Body of pancreas (tissue), 4 donors: ENCODE measurements around the gene PGPEP1.

Experiments
- CTCF ChIP-seq, 7 experiments: fragments of 450-650 bp in 4 of 7; fragments of 200-600 bp in 3 of 7; sonication (generic) in 3 of 7; IDR thresholded peaks; one replicate each; pipeline ENCODE4 v1.5.1; 2016 to 2019; ENCODE audit warnings: antibody characterized with exemption in 7 of 7
- POLR2A ChIP-seq, 3 donors: fragments of 450-650 bp; IDR thresholded peaks; one replicate each; pipeline ENCODE4 v1.6.1; 2016; ENCODE audit warnings: antibody characterized with exemption in 3 of 3, mild to moderate bottlenecking in 2 of 3

- TF ChIP-seq CTCF (IDR thresholded peaks at IDR 0.05) (no peak), POLR2A (IDR thresholded peaks at IDR 0.05) (no peak)
These were observed 28.3 kb upstream of the PGPEP1 start for GRCh38 chr19:18312092-18312534.
